GM12874 (cell line): ENCODE results near the gene BCKDK.

ENCODE experiments used
- CTCF ChIP-seq: IDR thresholded peaks from 2 replicates; pipeline ENCODE4 v1.5.1; 2011; ENCODE audit warnings: low read depth, mild to moderate bottlenecking, control low read depth, low read length, moderate library complexity; ENCODE audit not compliant: insufficient read depth

The BCKDK gene

GRCh38 chr16:31113121-31114120 lies 5.2 kb downstream of the BCKDK start:
- TF ChIP-seq CTCF, result no peak

GRCh38 chr16:31114468-31114867 lies 6.3 kb downstream of the BCKDK start:
- no peak for TF ChIP-seq CTCF

DNA sequence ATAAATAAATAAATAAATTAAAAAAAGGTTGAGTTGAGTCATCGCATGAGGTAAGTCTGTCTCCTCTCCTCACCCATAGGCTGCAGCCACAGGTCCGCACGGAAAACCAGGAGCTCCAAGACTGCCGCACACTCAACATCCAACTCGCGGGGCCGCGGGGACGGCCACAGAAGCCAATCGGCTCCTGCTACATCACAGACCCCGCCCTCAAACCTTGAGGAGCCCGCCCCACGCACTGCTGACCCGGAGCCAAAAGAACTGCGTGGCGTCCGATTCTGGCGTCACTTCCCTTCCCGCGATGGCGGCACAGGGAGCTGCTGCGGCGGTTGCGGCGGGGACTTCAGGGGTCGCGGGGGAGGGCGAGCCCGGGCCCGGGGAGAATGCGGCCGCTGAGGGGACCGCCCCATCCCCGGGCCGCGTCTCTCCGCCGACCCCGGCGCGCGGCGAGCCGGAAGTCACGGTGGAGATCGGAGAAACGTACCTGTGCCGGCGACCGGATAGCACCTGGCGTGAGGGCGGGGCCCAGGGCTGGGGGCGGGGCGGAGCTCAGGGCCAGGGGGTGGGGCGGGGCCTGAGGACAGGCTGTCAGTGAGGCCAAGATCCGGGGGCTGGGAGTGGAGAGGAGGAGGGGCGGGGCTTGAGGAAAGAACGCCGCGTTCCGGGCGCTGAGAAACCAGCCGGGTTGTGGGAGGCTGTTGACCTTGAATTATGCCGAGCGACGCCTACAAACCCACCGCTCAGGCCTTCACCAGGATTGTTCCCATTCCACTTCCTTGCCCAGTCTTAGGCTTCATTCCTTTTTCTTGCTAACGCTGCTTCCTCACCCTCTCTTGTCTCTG lies 9.4 kb downstream of the BCKDK start, which contains the start of gene KAT8:
TSS of gene KAT8 (plus strand) at position 281 of the 839 bp plus-strand sequence. CDS start at position 299, 18 bp downstream.
- no peak for TF ChIP-seq CTCF

DNA sequence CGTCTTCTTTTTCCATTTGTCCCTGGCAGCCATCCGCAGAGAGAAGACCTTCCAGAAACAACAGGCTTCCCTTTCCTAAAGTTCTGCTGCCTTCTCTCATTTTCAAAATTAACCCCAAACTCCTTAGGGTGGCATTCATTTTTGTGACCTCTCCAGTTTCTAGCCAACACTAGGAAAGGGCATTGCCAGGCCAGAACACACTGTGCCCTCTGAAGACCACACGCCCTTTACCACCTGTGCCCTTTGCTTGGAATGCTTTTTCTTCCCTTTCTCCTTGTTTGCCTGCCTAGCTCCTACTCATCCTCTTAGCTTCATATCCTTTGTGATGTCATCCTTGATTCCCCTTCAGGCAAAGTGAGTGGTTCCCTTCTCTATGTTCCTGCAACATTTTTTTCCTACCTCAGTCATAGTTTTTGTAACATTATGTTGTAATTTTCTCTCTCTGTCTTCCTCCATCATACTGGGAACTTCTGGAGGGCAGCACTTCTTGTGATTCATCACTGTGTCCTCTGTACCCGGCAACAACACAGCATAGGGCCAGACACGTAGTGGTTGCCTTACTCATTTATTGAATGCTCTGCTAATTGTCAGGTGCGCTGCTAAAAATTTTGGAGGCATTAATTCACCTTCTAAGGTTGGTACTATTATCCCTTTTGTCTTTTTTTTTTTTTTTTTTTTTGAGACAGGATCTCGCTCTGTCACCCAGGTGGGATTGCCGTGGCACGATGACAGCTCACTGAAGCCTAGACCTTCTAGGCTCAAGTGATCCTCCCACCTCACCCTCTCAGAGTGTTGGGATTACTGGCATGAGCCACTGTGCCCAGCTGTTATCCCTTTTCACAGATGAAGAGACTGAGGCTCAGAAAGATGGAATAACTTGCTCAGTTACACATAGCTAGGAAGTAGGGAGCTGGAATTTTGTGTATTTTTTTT lies 10.3 kb downstream of the BCKDK start:
- TF ChIP-seq CTCF, result no peak

DNA sequence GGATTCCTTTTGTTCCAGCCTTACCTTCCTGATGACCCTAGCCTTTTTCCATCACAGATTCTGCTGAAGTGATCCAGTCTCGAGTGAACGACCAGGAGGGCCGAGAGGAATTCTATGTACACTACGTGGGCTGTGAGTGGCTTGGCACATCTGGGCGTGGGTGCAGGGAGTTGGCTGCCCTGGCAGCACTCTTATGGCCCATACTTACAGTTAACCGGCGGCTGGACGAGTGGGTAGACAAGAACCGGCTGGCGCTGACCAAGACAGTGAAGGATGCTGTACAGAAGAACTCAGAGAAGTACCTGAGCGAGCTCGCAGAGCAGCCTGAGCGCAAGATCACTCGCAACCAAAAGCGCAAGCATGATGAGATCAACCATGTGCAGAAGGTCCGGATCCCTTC lies 11.9 kb downstream of the BCKDK start:
- TF ChIP-seq CTCF, result no peak

DNA sequence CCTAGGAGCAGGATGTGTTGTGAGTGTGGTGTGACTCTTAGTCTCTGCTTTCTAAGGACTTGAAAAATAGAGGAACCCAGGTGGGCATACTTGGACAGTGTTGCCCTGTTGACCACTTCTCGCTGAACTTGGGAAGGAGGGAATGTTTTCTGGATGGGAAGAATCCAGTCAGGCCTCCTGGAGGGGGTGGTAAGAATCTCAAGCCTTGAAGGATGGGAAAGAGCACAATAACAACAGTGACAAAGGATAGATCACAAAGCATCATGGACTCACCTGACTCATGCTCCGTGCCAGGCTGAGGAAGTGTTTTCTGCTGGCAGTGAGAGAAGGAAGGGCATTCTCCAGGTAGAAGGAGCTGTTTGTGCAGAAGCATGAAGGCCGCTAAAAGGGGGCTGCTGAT lies 17.7 kb downstream of the BCKDK start:
- no peak for TF ChIP-seq CTCF
